Breast epithelium (tissue), 3 donors: ENCODE measurements around the gene GAPDHS.

Experiments used
- POLR2A ChIP-seq: fragments of 450-650 bp; IDR thresholded peaks from one replicate; pipeline ENCODE4 v1.6.1; 2016; ENCODE audit warnings: antibody characterized with exemption, mild to moderate bottlenecking, moderate library complexity
- POLR2AphosphoS5 ChIP-seq, 3 donors: sonication (generic); formaldehyde crosslinking; IDR thresholded peaks; one replicate each; pipeline ENCODE4 v1.6.1; 2017; ENCODE audit warnings: antibody characterized with exemption in 3 of 3
- TF ChIP-seq, protein P1 (sequence below), 3 donors: fragments of 450-650 bp; IDR thresholded peaks; one replicate each; pipeline ENCODE4 v1.5.1; 2016 to 2017; ENCODE audit warnings: antibody characterized with exemption in 3 of 3, mild to moderate bottlenecking in 3 of 3, moderate library complexity in 3 of 3

DNA sequence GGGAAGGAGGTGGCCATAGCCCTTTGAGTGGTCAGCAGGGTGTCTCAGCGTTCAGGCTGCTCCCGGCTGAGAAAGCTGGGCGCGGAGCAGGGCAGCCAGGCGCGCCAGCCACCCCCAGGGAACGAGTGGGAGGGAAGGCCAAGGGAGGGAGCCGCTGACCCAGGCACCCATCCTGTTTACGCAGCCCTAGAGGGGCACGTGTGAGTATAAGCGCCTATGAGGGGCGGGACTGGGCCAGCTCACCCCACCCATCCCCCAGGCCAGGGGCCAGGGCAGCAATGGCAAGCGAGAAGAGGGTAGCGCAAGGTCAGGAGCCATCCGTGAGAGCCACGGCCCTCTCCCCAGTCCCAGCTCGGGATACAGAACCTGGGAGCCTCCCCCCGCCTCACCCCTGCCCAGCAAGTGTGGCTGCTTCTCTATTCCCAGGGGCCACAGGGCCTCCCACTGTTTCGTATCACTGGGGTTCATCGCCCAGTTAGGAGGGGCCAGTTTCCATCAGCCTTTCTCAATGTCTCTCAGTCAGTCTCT is 18.9 kb upstream of the GAPDHS start:
- TF ChIP-seq, protein P1, sequence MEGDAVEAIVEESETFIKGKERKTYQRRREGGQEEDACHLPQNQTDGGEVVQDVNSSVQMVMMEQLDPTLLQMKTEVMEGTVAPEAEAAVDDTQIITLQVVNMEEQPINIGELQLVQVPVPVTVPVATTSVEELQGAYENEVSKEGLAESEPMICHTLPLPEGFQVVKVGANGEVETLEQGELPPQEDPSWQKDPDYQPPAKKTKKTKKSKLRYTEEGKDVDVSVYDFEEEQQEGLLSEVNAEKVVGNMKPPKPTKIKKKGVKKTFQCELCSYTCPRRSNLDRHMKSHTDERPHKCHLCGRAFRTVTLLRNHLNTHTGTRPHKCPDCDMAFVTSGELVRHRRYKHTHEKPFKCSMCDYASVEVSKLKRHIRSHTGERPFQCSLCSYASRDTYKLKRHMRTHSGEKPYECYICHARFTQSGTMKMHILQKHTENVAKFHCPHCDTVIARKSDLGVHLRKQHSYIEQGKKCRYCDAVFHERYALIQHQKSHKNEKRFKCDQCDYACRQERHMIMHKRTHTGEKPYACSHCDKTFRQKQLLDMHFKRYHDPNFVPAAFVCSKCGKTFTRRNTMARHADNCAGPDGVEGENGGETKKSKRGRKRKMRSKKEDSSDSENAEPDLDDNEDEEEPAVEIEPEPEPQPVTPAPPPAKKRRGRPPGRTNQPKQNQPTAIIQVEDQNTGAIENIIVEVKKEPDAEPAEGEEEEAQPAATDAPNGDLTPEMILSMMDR (IDR thresholded peaks at IDR 0.05) = no peak
- TF ChIP-seq POLR2A = no peak
- TF ChIP-seq POLR2AphosphoS5 (IDR thresholded peaks at IDR 0.05) = no peak
